Suprapubic skin (tissue), 4 donors: ENCODE measurements around the gene DNAL1. TPM values are rescaled to one million over a fixed set of nuclear protein-coding genes. Genes with fewer than 3 reads are reported as not detected.

Experiments used
- DNase-seq, 2 donors: peaks; one replicate each; pipeline ENCODE4 v3.0.0-alpha.2; 2019; ENCODE audit warnings: low spot score in 2 of 2
- H3K27ac ChIP-seq: fragments of 200-600 bp; sonication (generic); one replicate; pipeline ENCODE4 v1.5.1; 2019
- H3K27me3 ChIP-seq: fragments of 200-600 bp; sonication (generic); one replicate; pipeline ENCODE4 v1.5.1; 2019
- H3K36me3 ChIP-seq: fragments of 200-600 bp; sonication (generic); one replicate; pipeline ENCODE4 v1.5.1; 2019
- H3K4me1 ChIP-seq: fragments of 200-600 bp; sonication (generic); one replicate; pipeline ENCODE4 v1.5.1; 2019
- H3K4me3 ChIP-seq: fragments of 200-600 bp; sonication (generic); one replicate; pipeline ENCODE4 v1.5.1; 2019; ENCODE audit warnings: mild to moderate bottlenecking
- H3K9me3 ChIP-seq: fragments of 200-600 bp; sonication (generic); one replicate; pipeline ENCODE4 v1.5.1; 2019
- CTCF ChIP-seq, 2 donors: fragments of 200-600 bp in 1 of 2; fragments of 450-650 bp in 1 of 2; sonication (generic) in 1 of 2; IDR thresholded peaks; one replicate each; pipeline ENCODE4 v1.5.1; 2016 to 2019; ENCODE audit warnings: antibody characterized with exemption in 2 of 2, mild to moderate bottlenecking in 1 of 2, moderate library complexity in 1 of 2
- EP300 ChIP-seq: sonication (generic); formaldehyde crosslinking; IDR thresholded peaks from one replicate; pipeline ENCODE4 v1.6.1; 2017; ENCODE audit warnings: antibody characterized with exemption
- POLR2A ChIP-seq, 2 donors: fragments of 450-650 bp; IDR thresholded peaks; one replicate each; pipeline ENCODE4 v1.6.1; 2017; ENCODE audit warnings: antibody characterized with exemption in 2 of 2, mild to moderate bottlenecking in 2 of 2, moderate library complexity in 2 of 2
- POLR2AphosphoS5 ChIP-seq, 3 donors: sonication (generic); formaldehyde crosslinking; IDR thresholded peaks; one replicate each; pipeline ENCODE4 v1.6.1; 2017; ENCODE audit warnings: antibody characterized with exemption in 3 of 3
- WGBS: methylation state at CpG from one replicate; pipeline ENCODE4 v1.1.5; 2018; 5-methylcytosine and 5-hydroxymethylcytosine counted together
- total RNA-seq, 4 donors: library from RNA; depleted of rRNA; stranded (reverse); fragments of >200 nt; gene quantifications; one replicate each; pipeline ENCODE4 v1.1.0, GENCODE V29; 2016

The DNAL1 gene
- total RNA-seq, 4 donors from 2014 or later: 1.8 to 3.6 (median 2.6) TPM

- WGBS: 75% methylated on average over 7 of the region's 7 CpGs
- no peak for DNase-seq
- Histone ChIP-seq H3K9me3 (no peaks in the 10 kb centered on the region), H3K27me3 (no peaks in the 10 kb centered on the region), H3K4me3 (no peak overlapping the region), H3K36me3 (peaks cover 90% of the 10 kb centered on the region), H3K4me1 (peaks cover 60% of the 10 kb centered on the region), H3K27ac (peak overlapping the region; percentile 79)
- TF ChIP-seq EP300 (no peak), POLR2A (IDR thresholded peaks at IDR 0.05) (no peak), CTCF (IDR thresholded peaks at IDR 0.05) (no peak)
These were observed 78.6 kb downstream of the DNAL1 start for GRCh38 chr14:73723406-73723796.

- TF ChIP-seq CTCF (IDR thresholded peaks at IDR 0.05) (peak in 1 of 2 donors; percentile 30), POLR2AphosphoS5 (IDR thresholded peaks at IDR 0.05) (peak in 1 of 3 donors; percentile 29), EP300 (no peak), POLR2A (IDR thresholded peaks at IDR 0.05) (peak; percentile 13 to 32)
- peak in 1 of 2 donors; percentile 91 for DNase-seq
- Histone ChIP-seq H3K4me1 (peaks cover 66% of the 10 kb centered on the region), H3K27me3 (no peaks in the 10 kb centered on the region), H3K4me3 (no peak overlapping the region), H3K36me3 (peaks cover 87% of the 10 kb centered on the region), H3K9me3 (no peaks in the 10 kb centered on the region), H3K27ac (peak overlapping the region; percentile 79)
- WGBS: 30% methylated on average over 12 of the region's 12 CpGs
These were observed 79.2 kb downstream of the DNAL1 start for GRCh38 chr14:73723797-73724661.

DNA sequence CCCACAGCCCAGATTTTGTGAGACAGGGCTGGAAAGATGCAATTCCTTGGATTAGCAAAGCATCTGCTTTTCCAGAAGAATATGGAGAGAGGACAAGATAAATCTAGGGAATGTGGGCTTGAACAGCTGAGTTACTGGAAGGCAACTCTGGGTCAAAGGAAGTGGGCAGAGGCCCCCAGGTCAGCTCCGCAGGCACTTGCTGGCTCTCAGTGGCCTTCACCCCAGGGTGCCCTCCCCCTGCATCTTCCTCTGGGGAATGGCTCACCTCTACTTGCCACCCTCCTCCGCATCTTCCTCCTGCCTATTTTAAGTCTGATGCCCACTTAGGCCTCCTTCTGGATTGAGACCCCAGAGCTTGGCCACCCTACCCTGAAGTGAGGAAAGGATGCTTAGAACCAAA, 79.9 kb downstream of the DNAL1 start:
- DNase-seq: no peak
- Histone ChIP-seq H3K36me3 (peaks cover 87% of the 10 kb centered on the region), H3K4me1 (peaks cover 71% of the 10 kb centered on the region), H3K27me3 (no peaks in the 10 kb centered on the region), H3K9me3 (no peaks in the 10 kb centered on the region), H3K27ac (peak overlapping the region; percentile 79), H3K4me3 (no peak overlapping the region)
- TF ChIP-seq EP300 (no peak), POLR2AphosphoS5 (IDR thresholded peaks at IDR 0.05) (no peak), CTCF (IDR thresholded peaks at IDR 0.05) (no peak), POLR2A (IDR thresholded peaks at IDR 0.05) (no peak)
- WGBS: 76% methylated on average over 2 of the region's 2 CpGs

- Histone ChIP-seq H3K9me3 (no peaks in the 10 kb centered on the region), H3K4me1 (peaks cover 71% of the 10 kb centered on the region), H3K4me3 (no peak overlapping the region), H3K36me3 (peaks cover 87% of the 10 kb centered on the region), H3K27me3 (no peaks in the 10 kb centered on the region), H3K27ac (peak overlapping the region; percentile 79)
- DNase-seq: peak in 1 of 2 donors; percentile 65
- WGBS: 81% methylated on average over 7 of the region's 8 CpGs
- TF ChIP-seq POLR2AphosphoS5 (IDR thresholded peaks at IDR 0.05): no peak
- TF ChIP-seq EP300: no peak
- no peak for TF ChIP-seq POLR2A (IDR thresholded peaks at IDR 0.05)
- no peak for TF ChIP-seq CTCF (IDR thresholded peaks at IDR 0.05)
These were observed 80.6 kb downstream of the DNAL1 start for GRCh38 chr14:73725116-73726024.
